Measurements from ENCODE around the gene CALCR.

Gene CALCR

GRCh38 chr7:93427107-93427506 lies 147.4 kb downstream of the CALCR start:
- TF ChIP-seq TAF1 (IDR thresholded peaks at IDR 0.05; ENCODE audit: borderline replicate concordance, insufficient read depth, low read length), result no peak

GRCh38 chr7:93426155-93426696 lies 148.3 kb downstream of the CALCR start:
- TF ChIP-seq POLR2AphosphoS5 (IDR thresholded peaks at IDR 0.05; ENCODE audit: low read depth, low read length) (no peak), SIN3A (IDR thresholded peaks at IDR 0.05; ENCODE audit: borderline replicate concordance, insufficient read depth, low read length) (no peak)

GRCh38 chr7:93414574-93414973 lies 159.9 kb downstream of the CALCR start:
- TF ChIP-seq POLR2AphosphoS5 (IDR thresholded peaks at IDR 0.05; ENCODE audit: low read depth, low read length), result no peak
- no peak for TF ChIP-seq TAF1 (IDR thresholded peaks at IDR 0.05; ENCODE audit: borderline replicate concordance, insufficient read depth, low read length)
- no peak for TF ChIP-seq SIN3A (IDR thresholded peaks at IDR 0.05; ENCODE audit: borderline replicate concordance, insufficient read depth, low read length)
- TF ChIP-seq FOXP2 (optimal IDR thresholded peaks at IDR 0.05; ENCODE audit: borderline replicate concordance, extremely low read depth, extremely low read length, insufficient read depth), result no peak
- TF ChIP-seq REST (IDR thresholded peaks at IDR 0.05; ENCODE audit: insufficient read depth in 1 of 2, low read depth in 2 of 2, low read length in 2 of 2), result no peak

GRCh38 chr7:93409324-93409723 lies 165.2 kb downstream of the CALCR start:
- TF ChIP-seq FOXP2 (optimal IDR thresholded peaks at IDR 0.05; ENCODE audit: borderline replicate concordance, extremely low read depth, extremely low read length, insufficient read depth) (no peak), POLR2AphosphoS5 (IDR thresholded peaks at IDR 0.05; ENCODE audit: low read depth, low read length) (no peak), TAF1 (IDR thresholded peaks at IDR 0.05; ENCODE audit: borderline replicate concordance, insufficient read depth, low read length) (no peak)

GRCh38 chr7:93407239-93407638 lies 167.3 kb downstream of the CALCR start:
- TF ChIP-seq POLR2AphosphoS5 (IDR thresholded peaks at IDR 0.05; ENCODE audit: low read depth, low read length) (no peak), SIN3A (IDR thresholded peaks at IDR 0.05; ENCODE audit: borderline replicate concordance, insufficient read depth, low read length) (no peak), TAF1 (IDR thresholded peaks at IDR 0.05; ENCODE audit: borderline replicate concordance, insufficient read depth, low read length) (no peak), REST (IDR thresholded peaks at IDR 0.05; ENCODE audit: insufficient read depth in 1 of 2, low read depth in 2 of 2, low read length in 2 of 2) (no peak), FOXP2 (optimal IDR thresholded peaks at IDR 0.05; ENCODE audit: borderline replicate concordance, extremely low read depth, extremely low read length, insufficient read depth) (no peak)

GRCh38 chr7:93402944-93403343 lies 171.6 kb downstream of the CALCR start:
- TF ChIP-seq REST (IDR thresholded peaks at IDR 0.05; ENCODE audit: insufficient read depth in 1 of 2, low read depth in 2 of 2, low read length in 2 of 2), result no peak
- TF ChIP-seq SIN3A (IDR thresholded peaks at IDR 0.05; ENCODE audit: borderline replicate concordance, insufficient read depth, low read length), result no peak
- no peak for TF ChIP-seq POLR2AphosphoS5 (IDR thresholded peaks at IDR 0.05; ENCODE audit: low read depth, low read length)
- TF ChIP-seq FOXP2 (optimal IDR thresholded peaks at IDR 0.05; ENCODE audit: borderline replicate concordance, extremely low read depth, extremely low read length, insufficient read depth), result no peak
- TF ChIP-seq TAF1 (IDR thresholded peaks at IDR 0.05; ENCODE audit: borderline replicate concordance, insufficient read depth, low read length), result no peak

- TF ChIP-seq SIN3A (IDR thresholded peaks at IDR 0.05; ENCODE audit: borderline replicate concordance, insufficient read depth, low read length) (no peak), POLR2AphosphoS5 (IDR thresholded peaks at IDR 0.05; ENCODE audit: low read depth, low read length) (no peak), REST (IDR thresholded peaks at IDR 0.05; ENCODE audit: insufficient read depth in 1 of 2, low read depth in 2 of 2, low read length in 2 of 2) (no peak), FOXP2 (optimal IDR thresholded peaks at IDR 0.05; ENCODE audit: borderline replicate concordance, extremely low read depth, extremely low read length, insufficient read depth) (no peak), TAF1 (IDR thresholded peaks at IDR 0.05; ENCODE audit: borderline replicate concordance, insufficient read depth, low read length) (no peak)
These were observed 174.9 kb downstream of the CALCR start for GRCh38 chr7:93399642-93400041.
